Panc1 (cell line): ENCODE data around the gene MED13.
"Not testable (repeated sequence)": the region's sequence is repeated elsewhere in the genome, so short reads cannot be mapped to it uniquely, and the experiment has no call there.

ENCODE experiments used
- POLR2AphosphoS5 ChIP-seq: IDR thresholded peaks from 2 replicates; pipeline ENCODE4 v1.6.1; 2012; ENCODE audit warnings: mild to moderate bottlenecking, low read depth, low read length, moderate library complexity
- TF ChIP-seq, protein P1 (sequence below): fragments of 450-650 bp; IDR thresholded peaks from 2 replicates; pipeline ENCODE4 v1.5.1; 2017; ENCODE audit warnings: mild to moderate bottlenecking
- TF ChIP-seq, protein P2 (sequence below), 2 experiments: IDR thresholded peaks; 2 replicates each; pipeline ENCODE4 v1.6.1; 2011 to 2012; ENCODE audit warnings: low read depth in 2 of 2, control low read depth in 1 of 2, low read length in 1 of 2, mild to moderate bottlenecking in 1 of 2, moderate library complexity in 1 of 2; ENCODE audit not compliant: insufficient read depth in 1 of 2

DNA sequence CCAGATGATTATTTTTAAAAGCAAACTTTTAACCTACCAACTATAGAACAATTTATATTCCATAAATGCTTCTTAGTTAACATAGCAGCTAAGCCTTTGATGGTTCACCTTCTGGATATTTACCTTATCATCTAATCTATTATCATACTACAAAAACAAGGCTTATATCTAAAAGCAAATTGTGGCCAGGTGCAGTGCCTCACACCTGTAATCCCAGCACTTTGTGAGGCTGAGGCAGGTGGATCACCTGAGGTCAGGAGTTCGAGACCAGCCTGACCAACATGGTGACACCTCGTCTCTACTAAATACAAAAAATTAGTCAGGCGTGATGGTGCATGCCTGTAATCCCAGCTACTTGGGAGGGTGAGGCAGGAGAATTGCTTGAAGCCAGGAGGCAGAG lies 61.9 kb downstream of the MED13 start:
- TF ChIP-seq, protein P1, sequence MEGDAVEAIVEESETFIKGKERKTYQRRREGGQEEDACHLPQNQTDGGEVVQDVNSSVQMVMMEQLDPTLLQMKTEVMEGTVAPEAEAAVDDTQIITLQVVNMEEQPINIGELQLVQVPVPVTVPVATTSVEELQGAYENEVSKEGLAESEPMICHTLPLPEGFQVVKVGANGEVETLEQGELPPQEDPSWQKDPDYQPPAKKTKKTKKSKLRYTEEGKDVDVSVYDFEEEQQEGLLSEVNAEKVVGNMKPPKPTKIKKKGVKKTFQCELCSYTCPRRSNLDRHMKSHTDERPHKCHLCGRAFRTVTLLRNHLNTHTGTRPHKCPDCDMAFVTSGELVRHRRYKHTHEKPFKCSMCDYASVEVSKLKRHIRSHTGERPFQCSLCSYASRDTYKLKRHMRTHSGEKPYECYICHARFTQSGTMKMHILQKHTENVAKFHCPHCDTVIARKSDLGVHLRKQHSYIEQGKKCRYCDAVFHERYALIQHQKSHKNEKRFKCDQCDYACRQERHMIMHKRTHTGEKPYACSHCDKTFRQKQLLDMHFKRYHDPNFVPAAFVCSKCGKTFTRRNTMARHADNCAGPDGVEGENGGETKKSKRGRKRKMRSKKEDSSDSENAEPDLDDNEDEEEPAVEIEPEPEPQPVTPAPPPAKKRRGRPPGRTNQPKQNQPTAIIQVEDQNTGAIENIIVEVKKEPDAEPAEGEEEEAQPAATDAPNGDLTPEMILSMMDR: not testable (repeated sequence)
- TF ChIP-seq, protein P2, sequence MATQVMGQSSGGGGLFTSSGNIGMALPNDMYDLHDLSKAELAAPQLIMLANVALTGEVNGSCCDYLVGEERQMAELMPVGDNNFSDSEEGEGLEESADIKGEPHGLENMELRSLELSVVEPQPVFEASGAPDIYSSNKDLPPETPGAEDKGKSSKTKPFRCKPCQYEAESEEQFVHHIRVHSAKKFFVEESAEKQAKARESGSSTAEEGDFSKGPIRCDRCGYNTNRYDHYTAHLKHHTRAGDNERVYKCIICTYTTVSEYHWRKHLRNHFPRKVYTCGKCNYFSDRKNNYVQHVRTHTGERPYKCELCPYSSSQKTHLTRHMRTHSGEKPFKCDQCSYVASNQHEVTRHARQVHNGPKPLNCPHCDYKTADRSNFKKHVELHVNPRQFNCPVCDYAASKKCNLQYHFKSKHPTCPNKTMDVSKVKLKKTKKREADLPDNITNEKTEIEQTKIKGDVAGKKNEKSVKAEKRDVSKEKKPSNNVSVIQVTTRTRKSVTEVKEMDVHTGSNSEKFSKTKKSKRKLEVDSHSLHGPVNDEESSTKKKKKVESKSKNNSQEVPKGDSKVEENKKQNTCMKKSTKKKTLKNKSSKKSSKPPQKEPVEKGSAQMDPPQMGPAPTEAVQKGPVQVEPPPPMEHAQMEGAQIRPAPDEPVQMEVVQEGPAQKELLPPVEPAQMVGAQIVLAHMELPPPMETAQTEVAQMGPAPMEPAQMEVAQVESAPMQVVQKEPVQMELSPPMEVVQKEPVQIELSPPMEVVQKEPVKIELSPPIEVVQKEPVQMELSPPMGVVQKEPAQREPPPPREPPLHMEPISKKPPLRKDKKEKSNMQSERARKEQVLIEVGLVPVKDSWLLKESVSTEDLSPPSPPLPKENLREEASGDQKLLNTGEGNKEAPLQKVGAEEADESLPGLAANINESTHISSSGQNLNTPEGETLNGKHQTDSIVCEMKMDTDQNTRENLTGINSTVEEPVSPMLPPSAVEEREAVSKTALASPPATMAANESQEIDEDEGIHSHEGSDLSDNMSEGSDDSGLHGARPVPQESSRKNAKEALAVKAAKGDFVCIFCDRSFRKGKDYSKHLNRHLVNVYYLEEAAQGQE (IDR thresholded peaks at IDR 0.05; ENCODE audit: insufficient read depth in 1 of 2, low read depth in 2 of 2, low read length in 1 of 2): not testable (repeated sequence)
- not testable (repeated sequence) for TF ChIP-seq POLR2AphosphoS5
